CD14-positive monocyte (primary cell): ENCODE data around the gene NHS. TPM values are rescaled to one million over a fixed set of nuclear protein-coding genes. Genes with fewer than 3 reads are reported as not detected.

Experiments
- DNase-seq, 3 donors: peaks; one replicate each; pipeline ENCODE4 v3.0.0-alpha.2; 2011 to 2022
- H2AFZ ChIP-seq: 2 replicates; pipeline ENCODE4 v1.6.0; 2012; ENCODE audit warnings: mild to moderate bottlenecking, low read depth, low read length, inconsistent platforms; ENCODE audit not compliant: insufficient read depth, poor library complexity, severe bottlenecking
- H3K27ac ChIP-seq, 2 donors: 1 replicate in 1 of 2; 2 replicates in 1 of 2; pipeline ENCODE4 v1.5.1; 2012 to 2013; ENCODE audit warnings: low read length in 2 of 2, control low read depth in 1 of 2, inconsistent platforms in 1 of 2, low read depth in 1 of 2, mild to moderate bottlenecking in 1 of 2
- H3K27me3 ChIP-seq, 2 donors: one replicate each; pipeline versions ENCODE4 v1.6.0 to v1.6.1; 2011 to 2013; ENCODE audit warnings: low read length in 2 of 2; ENCODE audit not compliant: control insufficient read depth in 2 of 2, insufficient read depth in 2 of 2
- H3K36me3 ChIP-seq, 2 donors: replicated peaks in 1 of 2; 1 replicate in 1 of 2; 2 replicates in 1 of 2; pipeline versions ENCODE4 v1.5.1 to v1.6.1; 2012 to 2013; ENCODE audit warnings: low read length in 2 of 2, control low read depth in 1 of 2, inconsistent platforms in 1 of 2, mild to moderate bottlenecking in 1 of 2; ENCODE audit not compliant: insufficient read depth in 2 of 2, control insufficient read depth in 1 of 2
- H3K4me1 ChIP-seq, 2 donors: 1 replicate in 1 of 2; 2 replicates in 1 of 2; pipeline versions ENCODE4 v1.5.1 to v1.6.1; 2012 to 2013; ENCODE audit warnings: low read length in 2 of 2, control low read depth in 1 of 2, inconsistent platforms in 1 of 2, mild to moderate bottlenecking in 1 of 2, moderate library complexity in 1 of 2; ENCODE audit not compliant: insufficient read depth in 2 of 2, control insufficient read depth in 1 of 2
- H3K4me2 ChIP-seq: replicated peaks from 2 replicates; pipeline ENCODE3; 2012; ENCODE audit warnings: low read length, moderate library complexity, mild to moderate bottlenecking; ENCODE audit not compliant: poor library complexity, severe bottlenecking; ENCODE audit errors: extremely low read depth
- H3K4me3 ChIP-seq, 3 experiments: fragments of 200-600 bp in 1 of 3; sonication (generic) in 1 of 3; replicated peaks in 1 of 3; 1 replicate in 2 of 3; 2 replicates in 1 of 3; pipeline ENCODE4 v1.5.1; 2011 to 2013; ENCODE audit warnings: low read length in 3 of 3, mild to moderate bottlenecking in 3 of 3, control low read depth in 2 of 3, low read depth in 2 of 3, inconsistent platforms in 1 of 3, moderate library complexity in 1 of 3
- H3K79me2 ChIP-seq: 2 replicates; pipeline ENCODE4 v1.6.0; 2012; ENCODE audit warnings: mild to moderate bottlenecking, control low read depth, inconsistent platforms, low read length, moderate library complexity; ENCODE audit not compliant: insufficient read depth
- H3K9ac ChIP-seq: 2 replicates; pipeline ENCODE4 v1.6.0; 2017; ENCODE audit warnings: low read length, mild to moderate bottlenecking; ENCODE audit not compliant: insufficient read depth, poor library complexity, severe bottlenecking
- H3K9me3 ChIP-seq, 2 donors: replicated peaks in 1 of 2; 1 replicate in 1 of 2; 2 replicates in 1 of 2; pipeline versions ENCODE4 v1.5.1 to v1.6.1; 2012 to 2013; ENCODE audit warnings: low read length in 2 of 2, control low read depth in 1 of 2; ENCODE audit not compliant: control insufficient read depth in 1 of 2, insufficient read depth in 1 of 2
- H4K20me1 ChIP-seq: 2 replicates; pipeline ENCODE4 v1.6.0; 2012; ENCODE audit warnings: mild to moderate bottlenecking, low read length, control low read depth, moderate library complexity; ENCODE audit not compliant: insufficient read depth
- H3K27ac Mint-ChIP-seq, 7 donors: one replicate each; pipeline ENCODE4 v1.8.0; 2020; ENCODE audit warnings: mild to moderate bottlenecking in 7 of 7, mixed read lengths in 7 of 7, moderate library complexity in 6 of 7, inconsistent platforms in 2 of 7
- H3K27me3 Mint-ChIP-seq, 3 donors: one replicate each; pipeline ENCODE4 v1.8.0; 2021 to 2022; ENCODE audit warnings: low read depth in 3 of 3, mild to moderate bottlenecking in 3 of 3, mixed read lengths in 3 of 3, moderate library complexity in 3 of 3, inconsistent platforms in 1 of 3
- H3K36me3 Mint-ChIP-seq, 2 donors: one replicate each; pipeline ENCODE4 v1.8.0; 2020; ENCODE audit warnings: mixed read lengths in 2 of 2, inconsistent platforms in 1 of 2, mild to moderate bottlenecking in 1 of 2
- H3K4me1 Mint-ChIP-seq: one replicate; pipeline ENCODE4 v1.8.0; 2020; ENCODE audit warnings: mild to moderate bottlenecking, mixed read lengths
- H3K4me3 Mint-ChIP-seq, 2 donors: one replicate each; pipeline ENCODE4 v1.8.0; 2020; ENCODE audit warnings: mild to moderate bottlenecking in 2 of 2, mixed read lengths in 2 of 2, moderate library complexity in 1 of 2
- H3K9me3 Mint-ChIP-seq, 7 donors: one replicate each; pipeline ENCODE4 v1.8.0; 2020 to 2022; ENCODE audit warnings: mixed read lengths in 7 of 7, mild to moderate bottlenecking in 6 of 7, moderate library complexity in 6 of 7, inconsistent platforms in 2 of 7
- WGBS: methylation state at CpG from one replicate; pipeline ENCODE4 v1.1.5; 2013; ENCODE audit warnings: missing lambda C conversion rate; ENCODE audit not compliant: insufficient coverage; 5-methylcytosine and 5-hydroxymethylcytosine counted together
- intact Hi-C, 2 donors: fragments of 100-400 bp; cut with micrococcal nuclease; formaldehyde crosslinking; loops; one replicate each; pipeline versions ENCODE4 v1.15.0 to v1.15.1; 2023
- polyA plus RNA-seq, 3 donors: library from polyadenylated mRNA; depleted of rRNA in 1 of 3; unstranded in 2 of 3; stranded (reverse) in 1 of 3; fragments of 300-500 nt in 2 of 3; fragments of >200 nt in 1 of 3; fragmentation: Illumina TruSeq in 2 of 3; gene quantifications; 1 replicate in 2 of 3; 2 replicates in 1 of 3; pipeline ENCODE4 v1.2.3, GENCODE V29; 2012 to 2021
- TF ChIP-seq, protein P1 (sequence below): fragments of 200-600 bp; IDR thresholded peaks from one replicate; pipeline ENCODE4 v1.8.0; 2022; ENCODE audit warnings: antibody characterized with exemption, mild to moderate bottlenecking

NHS gene
- polyA plus RNA-seq, 3 donors: 0.86 to 1.8 (median 1.3) TPM

DNA sequence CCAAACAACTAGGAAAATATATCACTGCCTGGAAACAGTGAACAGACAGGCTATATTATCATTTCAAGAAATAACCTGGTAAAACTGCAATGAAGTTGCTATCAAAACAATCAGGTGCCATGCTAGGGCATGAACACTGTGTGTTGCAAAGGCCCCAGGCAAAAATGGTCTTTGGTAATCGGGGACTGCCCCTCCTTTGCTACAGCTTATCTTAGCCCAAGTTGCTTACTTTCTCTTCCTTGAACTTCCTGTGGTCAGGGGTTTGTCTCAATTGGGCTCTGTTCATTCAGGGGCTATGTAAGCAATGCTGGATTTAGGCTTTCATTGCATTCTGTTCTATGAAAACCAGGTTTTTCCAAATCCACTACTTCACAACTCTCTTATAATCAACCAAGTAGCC is 392.7 kb downstream of the NHS start:
- Histone ChIP-seq H3K79me2 (no peaks in the 10 kb centered on the region), H3K4me1 (peaks cover 0 to 3% of the 10 kb centered on the region in 2 donors), H3K27me3 (peaks cover 0 to 3% of the 10 kb centered on the region in 2 donors), H4K20me1 (no peaks in the 10 kb centered on the region), H3K9ac (no peak overlapping the region), H2AFZ (no peak overlapping the region), H3K4me3 (no peak overlapping the region), H3K9me3 (no peaks in the 10 kb centered on the region), H3K36me3 (no peaks in the 10 kb centered on the region), H3K27ac (no peak overlapping the region), H3K4me2 (no peak overlapping the region)
- no peak overlapping the region for H3K4me3 Mint-ChIP-seq
- intact Hi-C loops: no loop called here
- no peaks in the 10 kb centered on the region for H3K9me3 Mint-ChIP-seq
- H3K27ac Mint-ChIP-seq: no peak overlapping the region
- TF ChIP-seq, protein P1, sequence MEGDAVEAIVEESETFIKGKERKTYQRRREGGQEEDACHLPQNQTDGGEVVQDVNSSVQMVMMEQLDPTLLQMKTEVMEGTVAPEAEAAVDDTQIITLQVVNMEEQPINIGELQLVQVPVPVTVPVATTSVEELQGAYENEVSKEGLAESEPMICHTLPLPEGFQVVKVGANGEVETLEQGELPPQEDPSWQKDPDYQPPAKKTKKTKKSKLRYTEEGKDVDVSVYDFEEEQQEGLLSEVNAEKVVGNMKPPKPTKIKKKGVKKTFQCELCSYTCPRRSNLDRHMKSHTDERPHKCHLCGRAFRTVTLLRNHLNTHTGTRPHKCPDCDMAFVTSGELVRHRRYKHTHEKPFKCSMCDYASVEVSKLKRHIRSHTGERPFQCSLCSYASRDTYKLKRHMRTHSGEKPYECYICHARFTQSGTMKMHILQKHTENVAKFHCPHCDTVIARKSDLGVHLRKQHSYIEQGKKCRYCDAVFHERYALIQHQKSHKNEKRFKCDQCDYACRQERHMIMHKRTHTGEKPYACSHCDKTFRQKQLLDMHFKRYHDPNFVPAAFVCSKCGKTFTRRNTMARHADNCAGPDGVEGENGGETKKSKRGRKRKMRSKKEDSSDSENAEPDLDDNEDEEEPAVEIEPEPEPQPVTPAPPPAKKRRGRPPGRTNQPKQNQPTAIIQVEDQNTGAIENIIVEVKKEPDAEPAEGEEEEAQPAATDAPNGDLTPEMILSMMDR: no peak
- no peaks in the 10 kb centered on the region for H3K36me3 Mint-ChIP-seq
- no peak for DNase-seq
- no peaks in the 10 kb centered on the region for H3K4me1 Mint-ChIP-seq
- WGBS: no CpG with 5 or more reads among the region's 1 CpG
- no peaks in the 10 kb centered on the region for H3K27me3 Mint-ChIP-seq

DNA sequence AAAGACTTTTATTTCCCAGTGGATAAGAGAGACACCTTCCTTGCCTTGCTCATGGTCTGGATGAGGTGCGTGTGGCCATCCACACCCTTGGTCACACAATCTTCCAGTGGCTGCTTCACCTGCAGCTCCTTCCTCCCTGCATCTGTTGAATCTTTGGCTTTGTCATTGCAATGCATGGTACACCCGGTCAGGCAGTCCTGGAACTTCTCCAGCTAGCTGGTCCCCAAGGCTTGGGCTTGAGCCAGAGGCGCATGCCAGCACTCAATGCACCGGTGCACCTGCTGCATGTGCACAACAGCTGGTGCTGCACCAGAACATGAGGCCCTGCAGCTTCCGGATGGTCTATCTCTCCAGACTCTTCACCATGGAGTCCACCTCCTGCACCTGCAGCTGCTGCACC is 394.0 kb downstream of the NHS start:
- Histone ChIP-seq H3K9ac (no peak overlapping the region), H3K36me3 (no peaks in the 10 kb centered on the region), H3K27me3 (peaks cover 0 to 3% of the 10 kb centered on the region in 2 donors), H3K4me3 (no peak overlapping the region), H3K27ac (no peak overlapping the region), H3K9me3 (no peaks in the 10 kb centered on the region), H3K4me2 (no peak overlapping the region), H4K20me1 (no peaks in the 10 kb centered on the region), H2AFZ (no peak overlapping the region), H3K4me1 (peaks cover 0 to 3% of the 10 kb centered on the region in 2 donors), H3K79me2 (no peaks in the 10 kb centered on the region)
- no peak for DNase-seq
- Mint-ChIP-seq H3K9me3 (no peaks in the 10 kb centered on the region), H3K36me3 (no peaks in the 10 kb centered on the region), H3K4me1 (no peaks in the 10 kb centered on the region), H3K27me3 (no peaks in the 10 kb centered on the region), H3K27ac (no peak overlapping the region), H3K4me3 (no peak overlapping the region)
- WGBS: 100% methylated on average over 4 of the region's 5 CpGs
- intact Hi-C loops: no loop called here
- TF ChIP-seq, protein P1: no peak
